NCI-H510A treated with DMSO at 0.1 percent for 48 hours (cell line): ENCODE measurements around the gene INTS11.

Source experiments
- DNase-seq: peaks from one replicate; lab custom pipeline; 2025; lab: John Stamatoyannopoulos, UW

Gene INTS11

DNA sequence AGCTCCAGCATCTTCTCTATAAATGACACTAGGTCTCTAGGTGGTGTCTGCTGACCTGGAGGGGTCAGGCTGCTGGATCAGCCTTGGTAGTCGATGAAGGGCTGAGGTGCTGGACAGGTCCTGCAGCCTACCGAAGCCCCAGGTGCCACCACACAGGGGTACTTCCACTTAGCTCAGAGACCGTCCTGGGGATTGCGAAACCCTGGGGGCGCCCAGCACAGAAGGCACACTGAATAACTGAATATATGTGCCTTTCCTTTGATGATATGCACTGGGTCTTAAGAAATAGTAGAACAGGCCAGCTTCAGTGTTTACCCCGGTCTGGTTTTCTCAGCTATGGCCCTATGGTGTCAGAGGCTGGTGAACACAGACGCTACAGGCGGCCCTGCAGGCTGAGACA, 61.7 kb downstream of the INTS11 start:
- no peak for DNase-seq

DNA sequence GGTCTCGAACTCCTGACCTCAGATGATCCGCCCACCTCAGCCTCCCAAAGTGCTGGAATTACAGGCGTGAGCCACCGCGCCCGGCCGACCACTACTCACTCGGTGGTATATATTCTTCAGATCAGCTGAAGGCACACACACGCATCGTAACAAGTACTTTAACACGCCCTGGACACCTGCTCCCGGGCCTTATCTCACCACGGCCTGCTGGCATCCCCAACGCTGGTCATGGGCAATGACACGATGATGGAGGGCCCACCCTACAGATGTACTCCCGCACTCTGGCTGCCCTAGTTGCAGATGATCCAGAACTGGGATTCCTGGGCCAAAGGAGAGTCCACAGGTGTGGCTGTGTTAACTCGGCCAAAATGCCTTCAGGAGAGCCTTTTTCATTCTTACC, 62.4 kb downstream of the INTS11 start:
- DNase-seq: no peak
